HG02642 (cell line): ENCODE measurements around the gene CCR1.
"Not testable (repeated sequence)": the region's sequence is repeated elsewhere in the genome, so short reads cannot be mapped to it uniquely, and the experiment has no call there.

ENCODE experiments used
- ATAC-seq: cut with Tn5 transposase; IDR thresholded peaks from one replicate; pipeline ENCODE4 v1.9.1; 2021; ENCODE audit warnings: mild to moderate bottlenecking; ENCODE audit not compliant: unreplicated experiment, poor library complexity

The CCR1 gene

GRCh38 chr3:46186471-46187340, 21.4 kb downstream of the CCR1 start:
- ATAC-seq: peak; percentile 73

- ATAC-seq: no peak
Measured at GRCh38 chr3:46184469-46184868, 23.6 kb downstream of the CCR1 start.

- ATAC-seq: no peak
Measured at GRCh38 chr3:46183330-46183729, 24.8 kb downstream of the CCR1 start.

GRCh38 chr3:46168583-46169345, 39.3 kb downstream of the CCR1 start:
- ATAC-seq: no peak

- ATAC-seq: no peak
Measured at GRCh38 chr3:46163556-46164041, 44.5 kb downstream of the CCR1 start.

GRCh38 chr3:46162975-46163555, 45.0 kb downstream of the CCR1 start:
- ATAC-seq: no peak

- ATAC-seq: not testable (repeated sequence)
Measured at GRCh38 chr3:46157685-46158084, 50.4 kb downstream of the CCR1 start.

GRCh38 chr3:46154311-46154710, 53.8 kb downstream of the CCR1 start:
- no peak for ATAC-seq
